ENCODE results near the gene LARGE1.

LARGE1 gene
- total RNA-seq, result 1.8 to 18.6 (median 4.6) reads per million in 17 experiments

- peak; percentile 17 to 53 (median 26) for DNase-seq
These were observed at the start of gene LARGE1 for GRCh38 chr22:33920197-33920540. Gene LARGE1 (minus strand): TSS chr22:33920476.

- DNase-seq, result no peak
These were observed 48.8 kb upstream of the LARGE1 start for GRCh38 chr22:33969045-33969444.

GRCh38 chr22:33964121-33964520, 43.8 kb upstream of the LARGE1 start:
- DNase-seq, result no peak

- no peak for DNase-seq
These were observed 42.1 kb upstream of the LARGE1 start for GRCh38 chr22:33962409-33962808.

GRCh38 chr22:33958741-33959140, 38.5 kb upstream of the LARGE1 start:
- no peak for DNase-seq

- DNase-seq, result no peak
These were observed 36.8 kb upstream of the LARGE1 start for GRCh38 chr22:33957086-33957485.

GRCh38 chr22:33952776-33953175, 32.5 kb upstream of the LARGE1 start:
- DNase-seq, result no peak

GRCh38 chr22:33940741-33941140, 20.5 kb upstream of the LARGE1 start:
- DNase-seq, result no peak

GRCh38 chr22:33932997-33933396, 12.7 kb upstream of the LARGE1 start:
- no peak for DNase-seq

- DNase-seq, result no peak
These were observed 11.1 kb upstream of the LARGE1 start for GRCh38 chr22:33931406-33931805.

- no peak for DNase-seq
These were observed 7.5 kb upstream of the LARGE1 start for GRCh38 chr22:33927752-33928151.

- no peak for DNase-seq
These were observed 4.9 kb upstream of the LARGE1 start for GRCh38 chr22:33925194-33925593.

GRCh38 chr22:33923660-33924246, 3.5 kb upstream of the LARGE1 start:
- DNase-seq, result peak; percentile 62 to 77 (median 74)

- DNase-seq, result no peak
These were observed 2.8 kb upstream of the LARGE1 start for GRCh38 chr22:33923033-33923432.

GRCh38 chr22:33922349-33922681, 2.0 kb upstream of the LARGE1 start:
- peak in 1 of 4 experiments; percentile 2 for DNase-seq

GRCh38 chr22:33921525-33922348, 1.5 kb upstream of the LARGE1 start:
- DNase-seq, result peak in 3 of 4 experiments; percentile 7 to 22 (median 9)

GRCh38 chr22:33920927-33921524, 750 bp upstream of the LARGE1 start:
- peak; percentile 95 to 97 (median 96) for DNase-seq

GRCh38 chr22:33919391-33920196, 682 bp downstream of the LARGE1 start:
- DNase-seq, result peak in 2 of 4 experiments; percentile 7 to 22

GRCh38 chr22:33918676-33919365, 1.5 kb downstream of the LARGE1 start:
- no peak for DNase-seq

GRCh38 chr22:33917744-33918406, 2.4 kb downstream of the LARGE1 start:
- DNase-seq, result no peak

GRCh38 chr22:33914699-33915098, 5.6 kb downstream of the LARGE1 start:
- no peak for DNase-seq

- DNase-seq, result no peak
These were observed 6.1 kb downstream of the LARGE1 start for GRCh38 chr22:33914131-33914530.
